ENCODE measurements around the gene TBC1D2B.

- TF ChIP-seq CTCF (IDR thresholded peaks at IDR 0.05; ENCODE audit: poor library complexity, severe bottlenecking): no peak
- TF ChIP-seq EP300 (conservative IDR thresholded peaks at IDR 0.05; ENCODE audit: poor library complexity, severe bottlenecking): no peak
- no peak for TF ChIP-seq SMC3 (conservative IDR thresholded peaks at IDR 0.05; ENCODE audit: poor library complexity)
- TF ChIP-seq RAD21 (conservative IDR thresholded peaks at IDR 0.05): no peak
- no peak for TF ChIP-seq REST (IDR thresholded peaks at IDR 0.05; ENCODE audit: borderline replicate concordance)
- no peak for TF ChIP-seq POLR2AphosphoS5 (IDR thresholded peaks at IDR 0.05)
- no peak for TF ChIP-seq TAF1 (IDR thresholded peaks at IDR 0.05; ENCODE audit: low read depth)
Measured at GRCh38 chr15:78112551-78112950, 35.0 kb upstream of the TBC1D2B start.

All from neural cell (in vitro differentiated cells).